Measurements from ENCODE around the gene MAP4. TPM values are rescaled to one million over a fixed set of nuclear protein-coding genes. Genes with fewer than 3 reads are reported as not detected.

Gene MAP4
- total and polyA plus RNA-seq, 2 of the 13 experiments (the other 11 are each of a cell fraction or from before 2014, with no cell fraction given), result 33.1 to 38.7 TPM

DNA sequence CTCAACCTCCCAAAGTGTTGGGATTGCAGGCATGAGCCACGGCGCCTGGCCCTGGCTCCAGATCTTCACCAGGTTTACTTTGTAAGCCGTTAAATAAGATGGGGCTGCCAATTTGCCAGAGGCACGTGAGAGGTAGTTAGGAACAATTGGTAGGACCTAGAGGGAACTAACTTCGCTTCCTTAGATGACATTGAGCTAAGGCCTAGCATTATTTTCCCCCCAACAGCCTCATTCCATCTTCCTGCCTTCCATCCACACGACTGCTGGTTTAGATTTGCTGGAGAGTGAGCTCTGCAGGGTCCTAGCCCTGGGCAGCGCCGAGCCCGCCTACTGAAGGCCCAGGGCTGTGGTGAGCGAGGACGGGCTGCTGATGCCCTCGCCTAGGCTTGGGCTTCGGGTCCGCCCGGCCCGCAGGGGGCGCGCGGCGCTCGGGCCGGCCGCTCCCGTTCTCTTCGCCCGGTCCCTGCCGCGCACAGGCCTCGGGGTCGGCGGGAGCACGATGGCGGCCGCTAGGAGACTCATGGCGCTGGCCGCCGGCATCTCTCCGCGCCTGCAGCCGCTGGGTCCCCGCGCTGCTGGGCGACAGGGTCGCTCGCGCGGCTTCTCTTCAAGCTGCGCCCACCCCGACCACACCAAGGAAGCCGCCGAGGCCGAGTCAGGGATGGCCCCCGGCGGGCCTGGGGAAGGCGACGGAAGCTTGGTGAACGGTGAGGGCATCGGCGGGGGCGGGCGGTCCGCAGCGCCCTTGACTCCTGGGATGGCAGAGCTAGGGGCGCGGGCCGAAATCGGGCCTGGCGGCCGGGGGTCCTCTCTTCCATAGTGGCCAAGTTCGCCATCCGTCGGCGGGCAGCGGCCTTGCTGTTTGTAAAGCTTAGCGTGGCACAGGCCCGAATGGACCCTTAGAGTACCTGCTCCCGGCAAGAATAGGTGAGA is 191.4 kb downstream of the MAP4 start (continued):
- TF ChIP-seq, protein P1, sequence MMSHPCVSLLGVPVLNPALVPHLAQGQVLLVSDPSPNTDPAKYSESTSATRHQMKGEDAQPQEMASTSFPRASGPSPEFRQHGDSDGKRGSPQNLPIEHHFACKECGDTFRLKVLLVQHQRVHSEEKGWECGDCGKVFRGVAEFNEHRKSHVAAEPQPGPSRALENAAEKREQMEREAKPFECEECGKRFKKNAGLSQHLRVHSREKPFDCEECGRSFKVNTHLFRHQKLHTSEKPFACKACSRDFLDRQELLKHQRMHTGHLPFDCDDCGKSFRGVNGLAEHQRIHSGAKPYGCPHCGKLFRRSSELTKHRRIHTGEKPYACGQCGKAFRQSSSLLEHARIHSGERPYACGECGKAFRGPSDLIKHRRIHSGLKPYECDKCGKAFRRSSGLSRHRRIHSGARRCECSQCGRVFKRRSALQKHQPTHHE (CRISPR knock-in tag; IDR thresholded peaks at IDR 0.05; ENCODE audit: borderline replicate concordance), result no peak
- TF ChIP-seq ZNF296 (CRISPR knock-in tag; conservative IDR thresholded peaks at IDR 0.05) (no peak), ZNF414 (CRISPR knock-in tag; IDR thresholded peaks at IDR 0.05) (no peak; the same call in 1 of the 2 replicates), ATF7-NPFF (CRISPR knock-in tag; IDR thresholded peaks at IDR 0.05; ENCODE audit: low read depth) (peak; percentile 98), ZNF207 (IDR thresholded peaks at IDR 0.05; ENCODE audit: borderline replicate concordance) (no peak), HIC2 (CRISPR knock-in tag; IDR thresholded peaks at IDR 0.05; ENCODE audit: low read depth) (peak; percentile 39; the same call in 1 of the 2 replicates), ZEB1 (IDR thresholded peaks at IDR 0.05; ENCODE audit: insufficient replicate concordance, low read depth) (no peak), U2AF2 (IDR thresholded peaks at IDR 0.05; ENCODE audit: low read depth, low read length) (no peak), ZNF251 (CRISPR knock-in tag; IDR thresholded peaks at IDR 0.05) (no peak), SNAI1 (CRISPR knock-in tag; IDR thresholded peaks at IDR 0.05; ENCODE audit: borderline replicate concordance) (0 out of 2 replicates have a peak, but pooled peaks have one; percentile 43), ZNF460 (CRISPR knock-in tag; IDR thresholded peaks at IDR 0.05; ENCODE audit: borderline replicate concordance) (no peak)
- TF ChIP-seq, protein P2, sequence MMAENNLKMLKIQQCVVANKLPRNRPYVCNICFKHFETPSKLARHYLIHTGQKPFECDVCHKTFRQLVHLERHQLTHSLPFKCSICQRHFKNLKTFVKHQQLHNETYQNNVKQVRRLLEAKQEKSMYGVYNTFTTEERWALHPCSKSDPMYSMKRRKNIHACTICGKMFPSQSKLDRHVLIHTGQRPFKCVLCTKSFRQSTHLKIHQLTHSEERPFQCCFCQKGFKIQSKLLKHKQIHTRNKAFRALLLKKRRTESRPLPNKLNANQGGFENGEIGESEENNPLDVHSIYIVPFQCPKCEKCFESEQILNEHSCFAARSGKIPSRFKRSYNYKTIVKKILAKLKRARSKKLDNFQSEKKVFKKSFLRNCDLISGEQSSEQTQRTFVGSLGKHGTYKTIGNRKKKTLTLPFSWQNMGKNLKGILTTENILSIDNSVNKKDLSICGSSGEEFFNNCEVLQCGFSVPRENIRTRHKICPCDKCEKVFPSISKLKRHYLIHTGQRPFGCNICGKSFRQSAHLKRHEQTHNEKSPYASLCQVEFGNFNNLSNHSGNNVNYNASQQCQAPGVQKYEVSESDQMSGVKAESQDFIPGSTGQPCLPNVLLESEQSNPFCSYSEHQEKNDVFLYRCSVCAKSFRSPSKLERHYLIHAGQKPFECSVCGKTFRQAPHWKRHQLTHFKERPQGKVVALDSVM (CRISPR knock-in tag; IDR thresholded peaks at IDR 0.05), result peak; percentile 66
- TF ChIP-seq, protein P3, sequence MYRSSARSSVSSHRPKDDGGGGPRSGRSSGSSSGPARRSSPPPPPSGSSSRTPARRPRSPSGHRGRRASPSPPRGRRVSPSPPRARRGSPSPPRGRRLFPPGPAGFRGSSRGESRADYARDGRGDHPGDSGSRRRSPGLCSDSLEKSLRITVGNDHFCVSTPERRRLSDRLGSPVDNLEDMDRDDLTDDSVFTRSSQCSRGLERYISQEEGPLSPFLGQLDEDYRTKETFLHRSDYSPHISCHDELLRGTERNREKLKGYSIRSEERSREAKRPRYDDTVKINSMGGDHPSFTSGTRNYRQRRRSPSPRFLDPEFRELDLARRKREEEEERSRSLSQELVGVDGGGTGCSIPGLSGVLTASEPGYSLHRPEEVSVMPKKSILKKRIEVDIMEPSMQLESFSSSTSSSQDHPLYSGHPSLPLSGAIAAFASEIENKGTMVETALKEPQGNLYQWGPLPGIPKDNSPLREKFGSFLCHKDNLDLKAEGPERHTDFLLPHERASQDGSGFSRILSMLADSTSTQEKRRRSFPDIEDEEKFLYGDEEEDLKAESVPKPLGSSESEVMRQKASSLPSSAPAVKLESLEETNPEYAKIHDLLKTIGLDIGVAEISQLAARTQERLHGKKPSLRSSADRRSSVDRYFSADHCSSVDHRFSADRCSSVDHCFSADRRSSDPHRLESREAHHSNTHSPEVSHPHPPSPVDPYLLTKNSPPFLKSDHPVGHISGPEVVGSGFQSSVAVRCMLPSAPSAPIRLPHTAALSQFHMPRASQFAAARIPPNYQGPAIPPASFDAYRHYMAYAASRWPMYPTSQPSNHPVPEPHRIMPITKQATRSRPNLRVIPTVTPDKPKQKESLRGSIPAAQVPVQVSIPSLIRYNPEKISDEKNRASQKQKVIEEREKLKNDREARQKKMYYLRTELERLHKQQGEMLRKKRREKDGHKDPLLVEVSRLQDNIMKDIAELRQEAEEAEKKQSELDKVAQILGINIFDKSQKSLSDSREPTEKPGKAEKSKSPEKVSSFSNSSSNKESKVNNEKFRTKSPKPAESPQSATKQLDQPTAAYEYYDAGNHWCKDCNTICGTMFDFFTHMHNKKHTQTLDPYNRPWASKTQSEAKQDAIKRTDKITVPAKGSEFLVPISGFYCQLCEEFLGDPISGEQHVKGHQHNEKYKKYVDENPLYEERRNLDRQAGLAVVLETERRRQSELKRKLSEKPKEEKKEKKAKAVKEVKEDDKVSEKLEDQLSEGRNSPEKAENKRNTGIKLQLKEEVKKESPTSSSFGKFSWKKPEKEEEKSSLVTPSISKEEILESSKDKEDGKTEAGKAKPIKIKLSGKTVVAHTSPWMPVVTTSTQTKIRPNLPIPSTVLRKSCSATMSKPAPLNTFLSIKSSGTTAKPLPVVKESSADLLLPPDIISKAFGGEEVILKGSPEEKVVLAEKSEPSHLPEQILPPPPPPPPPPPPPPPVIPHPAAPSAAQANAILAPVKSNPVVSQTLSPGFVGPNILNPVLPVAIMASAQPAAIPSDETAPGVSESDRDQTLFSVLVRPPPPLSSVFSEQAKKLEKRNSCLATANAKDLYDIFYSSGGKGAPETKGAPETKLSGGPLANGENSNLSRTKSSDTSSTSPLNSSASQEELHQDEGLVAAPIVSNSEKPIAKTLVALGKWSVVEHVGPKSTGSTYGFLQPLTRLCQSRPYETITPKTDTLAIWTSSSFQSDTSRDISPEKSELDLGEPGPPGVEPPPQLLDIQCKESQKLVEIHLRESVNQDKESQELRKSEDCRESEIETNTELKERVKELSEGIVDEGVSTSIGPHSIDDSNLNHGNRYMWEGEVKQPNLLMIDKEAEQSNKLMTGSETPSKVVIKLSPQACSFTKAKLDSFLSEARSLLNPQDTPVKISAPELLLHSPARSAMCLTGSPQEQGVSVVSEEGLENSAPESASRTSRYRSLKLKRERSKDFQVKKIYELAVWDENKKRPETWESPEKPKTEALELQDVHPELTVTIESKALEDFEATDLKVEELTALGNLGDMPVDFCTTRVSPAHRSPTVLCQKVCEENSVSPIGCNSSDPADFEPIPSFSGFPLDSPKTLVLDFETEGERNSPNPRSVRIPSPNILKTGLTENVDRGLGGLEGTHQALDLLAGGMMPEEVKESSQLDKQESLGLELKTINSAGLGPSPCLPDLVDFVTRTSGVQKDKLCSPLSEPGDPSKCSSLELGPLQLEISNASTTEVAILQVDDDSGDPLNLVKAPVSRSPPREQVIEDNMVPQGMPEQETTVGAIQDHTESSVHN (CRISPR knock-in tag; IDR thresholded peaks at IDR 0.05), result peak; percentile 46; the same call in 1 of the 2 replicates
